Lower lobe of right lung (tissue), 2 donors: ENCODE measurements around the gene CHST7. TPM values are rescaled to one million over a fixed set of nuclear protein-coding genes. Genes with fewer than 3 reads are reported as not detected.

ENCODE experiments used
- ATAC-seq, 2 donors: fragments of 200-7000 bp; cut with Tn5 transposase; one replicate each; pipeline ENCODE4 v1.9.1; 2020 to 2022; ENCODE audit warnings: mild to moderate bottlenecking in 2 of 2, moderate library complexity in 2 of 2
- DNase-seq: peaks from one replicate; pipeline ENCODE4 v3.0.0-alpha.2; 2020
- H3K27ac ChIP-seq: fragments of 200-600 bp; one replicate; pipeline ENCODE4 v1.8.0; 2022
- H3K27me3 ChIP-seq: fragments of 200-600 bp; one replicate; pipeline ENCODE4 v1.8.0; 2022; ENCODE audit warnings: low read depth
- H3K36me3 ChIP-seq: fragments of 200-600 bp; one replicate; pipeline ENCODE4 v1.8.0; 2022; ENCODE audit warnings: mild to moderate bottlenecking
- H3K4me1 ChIP-seq: fragments of 200-600 bp; one replicate; pipeline ENCODE4 v1.8.0; 2022
- H3K4me3 ChIP-seq: fragments of 200-600 bp; one replicate; pipeline ENCODE4 v1.8.0; 2022; ENCODE audit warnings: mild to moderate bottlenecking
- H3K9me3 ChIP-seq: fragments of 200-600 bp; one replicate; pipeline ENCODE4 v1.8.0; 2022
- CTCF ChIP-seq: fragments of 200-600 bp; IDR thresholded peaks from one replicate; pipeline ENCODE4 v1.8.0; 2022; ENCODE audit warnings: antibody characterized with exemption, mild to moderate bottlenecking
- intact Hi-C: fragments of 100-400 bp; cut with DNase I; formaldehyde crosslinking; loops from one replicate; pipeline ENCODE4 v1.11.0; 2022
- total RNA-seq: library from RNA; stranded (reverse); fragmentation: NEBNext Ultra II Directional; extraction: Animal tissue kit (Norgen Biotek cat#: 25700); gene quantifications from one replicate; pipeline ENCODE4 v1.2.1, GENCODE V29; 2021
- donor health status: DM: no; HTN: yes; CAD: no; lungs with severe emphysema.

CHST7 gene
- total RNA-seq, 1 donor from 2014 or later, result 7.4 TPM

- no peak overlapping the region for H3K4me3 ChIP-seq
- DNase-seq (no peak), ATAC-seq (no peak)
- H3K27ac ChIP-seq, result no peak overlapping the region
- TF ChIP-seq CTCF, result no peak
- H3K9me3 ChIP-seq, result no peaks in the 10 kb centered on the region
- no peaks in the 10 kb centered on the region for H3K36me3 ChIP-seq
- no peaks in the 10 kb centered on the region for H3K4me1 ChIP-seq
- H3K27me3 ChIP-seq, result no peaks in the 10 kb centered on the region
- intact Hi-C loops, result no loop called here
Measured at GRCh38 chrX:46617906-46618305, 44.3 kb downstream of the CHST7 start.

- intact Hi-C loops, result no loop called here
- no peak overlapping the region for H3K27ac ChIP-seq
- H3K9me3 ChIP-seq, result no peaks in the 10 kb centered on the region
- H3K36me3 ChIP-seq, result no peaks in the 10 kb centered on the region
- no peak for TF ChIP-seq CTCF
- H3K27me3 ChIP-seq, result no peaks in the 10 kb centered on the region
- H3K4me1 ChIP-seq, result no peaks in the 10 kb centered on the region
- DNase-seq, result no peak
- ATAC-seq, result no peak
- no peak overlapping the region for H3K4me3 ChIP-seq
Measured at GRCh38 chrX:46618947-46619346, 45.4 kb downstream of the CHST7 start.

GRCh38 chrX:46620505-46620904 is 46.9 kb downstream of the CHST7 start:
- H3K27ac ChIP-seq, result no peak overlapping the region
- intact Hi-C loops, result no loop called here
- DNase-seq, result no peak
- H3K9me3 ChIP-seq, result no peaks in the 10 kb centered on the region
- no peaks in the 10 kb centered on the region for H3K36me3 ChIP-seq
- no peak for TF ChIP-seq CTCF
- H3K4me3 ChIP-seq, result no peak overlapping the region
- no peak for ATAC-seq
- no peaks in the 10 kb centered on the region for H3K4me1 ChIP-seq
- H3K27me3 ChIP-seq, result no peaks in the 10 kb centered on the region

- Histone ChIP-seq H3K27ac (no peak overlapping the region), H3K4me3 (no peak overlapping the region), H3K27me3 (no peaks in the 10 kb centered on the region), H3K36me3 (no peaks in the 10 kb centered on the region), H3K4me1 (no peaks in the 10 kb centered on the region), H3K9me3 (no peaks in the 10 kb centered on the region)
- TF ChIP-seq CTCF, result no peak
- intact Hi-C loops, result no loop called here
- no peak for ATAC-seq
- no peak for DNase-seq
Measured at GRCh38 chrX:46621572-46621971, 48.0 kb downstream of the CHST7 start.

- no peaks in the 10 kb centered on the region for H3K27me3 ChIP-seq
Measured at GRCh38 chrX:46624090-46624786, 50.7 kb downstream of the CHST7 start.

More at GRCh38 chrX:46624090-46624786, 50.7 kb downstream of the CHST7 start:
- Histone ChIP-seq H3K36me3 (no peaks in the 10 kb centered on the region), H3K27ac (no peak overlapping the region), H3K4me1 (peaks cover 22% of the 10 kb centered on the region), H3K4me3 (no peak overlapping the region), H3K9me3 (no peaks in the 10 kb centered on the region)
- intact Hi-C loops, result no loop called here
- peak in 1 of 2 donors; percentile 55 for ATAC-seq
- no peak for TF ChIP-seq CTCF
- no peak for DNase-seq
